ENCODE measurements around the gene ERH.

DNA sequence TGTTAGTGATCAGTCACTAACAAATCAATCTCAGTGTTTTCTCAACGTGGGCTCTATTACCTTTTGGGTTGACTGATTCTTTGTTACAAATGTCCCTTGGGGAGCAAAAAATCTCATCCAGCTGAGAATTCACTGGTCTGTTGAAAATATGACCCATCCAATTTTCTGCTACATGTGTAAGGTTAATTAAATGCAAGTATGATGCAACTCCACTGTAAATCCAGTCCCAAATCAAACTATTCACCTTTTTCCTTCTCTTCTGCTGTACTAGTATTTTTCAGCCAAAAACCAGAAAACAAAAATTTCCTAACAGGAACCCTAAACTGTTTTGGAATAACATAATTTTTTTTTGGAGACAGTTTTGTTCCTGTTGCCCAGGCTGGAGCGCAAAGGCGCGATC is 2.2 kb downstream of the ERH start:
- no peak for TF ChIP-seq EZH2 (IDR thresholded peaks at IDR 0.05; ENCODE audit: borderline replicate concordance, low read length)
- TF ChIP-seq, protein P1, sequence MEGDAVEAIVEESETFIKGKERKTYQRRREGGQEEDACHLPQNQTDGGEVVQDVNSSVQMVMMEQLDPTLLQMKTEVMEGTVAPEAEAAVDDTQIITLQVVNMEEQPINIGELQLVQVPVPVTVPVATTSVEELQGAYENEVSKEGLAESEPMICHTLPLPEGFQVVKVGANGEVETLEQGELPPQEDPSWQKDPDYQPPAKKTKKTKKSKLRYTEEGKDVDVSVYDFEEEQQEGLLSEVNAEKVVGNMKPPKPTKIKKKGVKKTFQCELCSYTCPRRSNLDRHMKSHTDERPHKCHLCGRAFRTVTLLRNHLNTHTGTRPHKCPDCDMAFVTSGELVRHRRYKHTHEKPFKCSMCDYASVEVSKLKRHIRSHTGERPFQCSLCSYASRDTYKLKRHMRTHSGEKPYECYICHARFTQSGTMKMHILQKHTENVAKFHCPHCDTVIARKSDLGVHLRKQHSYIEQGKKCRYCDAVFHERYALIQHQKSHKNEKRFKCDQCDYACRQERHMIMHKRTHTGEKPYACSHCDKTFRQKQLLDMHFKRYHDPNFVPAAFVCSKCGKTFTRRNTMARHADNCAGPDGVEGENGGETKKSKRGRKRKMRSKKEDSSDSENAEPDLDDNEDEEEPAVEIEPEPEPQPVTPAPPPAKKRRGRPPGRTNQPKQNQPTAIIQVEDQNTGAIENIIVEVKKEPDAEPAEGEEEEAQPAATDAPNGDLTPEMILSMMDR (conservative IDR thresholded peaks at IDR 0.05 in 1 of 2, IDR thresholded peaks at IDR 0.05 in 1 of 2; ENCODE audit: extremely low read depth in 1 of 2, insufficient read depth in 1 of 2, low read depth in 1 of 2, low read length in 2 of 2) = no peak
